ENCODE results near the gene KLK2.

The KLK2 gene

GRCh38 chr19:50873056-50873455 lies at the start of gene KLK2:
KLK2 (plus strand) TSS chr19:50873439; CDS start chr19:50873474, 35 bp downstream.
- DNase-seq: no peak

GRCh38 chr19:50826492-50827240 lies 46.6 kb upstream of the KLK2 start:
- no peak for DNase-seq

- no peak for DNase-seq
Measured at GRCh38 chr19:50827476-50827875, 45.8 kb upstream of the KLK2 start.

GRCh38 chr19:50829801-50830200 lies 43.4 kb upstream of the KLK2 start:
- no peak for DNase-seq

GRCh38 chr19:50830266-50831025 lies 42.8 kb upstream of the KLK2 start:
- DNase-seq: no peak

- DNase-seq: no peak
Measured at GRCh38 chr19:50831026-50831396, 42.2 kb upstream of the KLK2 start.

GRCh38 chr19:50832666-50833065 lies 40.6 kb upstream of the KLK2 start:
- DNase-seq: no peak

- no peak for DNase-seq
Measured at GRCh38 chr19:50833117-50833801, 40.0 kb upstream of the KLK2 start, which contains the start of gene KLK15. KLK15 (minus strand) TSS chr19:50833574; CDS start chr19:50831492, 2,082 bp downstream.

- DNase-seq: no peak
Measured at GRCh38 chr19:50833802-50834167, 39.5 kb upstream of the KLK2 start.

- DNase-seq: no peak
Measured at GRCh38 chr19:50835103-50835784, 38.0 kb upstream of the KLK2 start.

- DNase-seq: peak; percentile 68
Measured at GRCh38 chr19:50835785-50836542, 37.3 kb upstream of the KLK2 start.

GRCh38 chr19:50836543-50837195 lies 36.6 kb upstream of the KLK2 start:
- DNase-seq: no peak

- DNase-seq: no peak
Measured at GRCh38 chr19:50837300-50837699, 35.9 kb upstream of the KLK2 start.

GRCh38 chr19:50838239-50838638 lies 35.0 kb upstream of the KLK2 start:
- no peak for DNase-seq

- no peak for DNase-seq
Measured at GRCh38 chr19:50839712-50840655, 33.3 kb upstream of the KLK2 start.

- DNase-seq: no peak
Measured at GRCh38 chr19:50842130-50842529, 31.1 kb upstream of the KLK2 start.

GRCh38 chr19:50843205-50843604 lies 30.0 kb upstream of the KLK2 start:
- DNase-seq: no peak

GRCh38 chr19:50843701-50844221 lies 29.5 kb upstream of the KLK2 start:
- DNase-seq: no peak

GRCh38 chr19:50844296-50844935 lies 28.8 kb upstream of the KLK2 start:
- no peak for DNase-seq

- DNase-seq: no peak
Measured at GRCh38 chr19:50850738-50851137, 22.5 kb upstream of the KLK2 start.

Measured in stimulated activated CD4-positive, alpha-beta T cell treated with anti-CD3 and anti-CD28 coated beads, Interleukin-1b, Interleukin-23, amount 100 ng/mL, for 48 hours (primary cell).